Body of pancreas (tissue), 4 donors: ENCODE results near the gene CROCC. TPM values are rescaled to one million over a fixed set of nuclear protein-coding genes. Genes with fewer than 3 reads are reported as not detected.
A peak's percentile ranks its signal among the peaks of the same experiment; 100 is the strongest.
"Not testable (repeated sequence)": the region's sequence is repeated elsewhere in the genome, so short reads cannot be mapped to it uniquely, and the experiment has no call there.

Source experiments
- ATAC-seq: fragments of 150-250 bp; one replicate; pipeline ENCODE4 v1.9.1; 2016
- DNase-seq, 4 donors: peaks; one replicate each; pipeline ENCODE4 v3.0.0-alpha.2; 2019
- H3K27ac ChIP-seq, 4 donors: fragments of 200-600 bp; sonication (generic); 1 replicate in 3 of 4; 2 replicates in 1 of 4; pipeline versions ENCODE4 v1.5.1 to v1.6.1; 2016 to 2019; ENCODE audit warnings: mild to moderate bottlenecking in 1 of 4, mixed read lengths in 1 of 4, moderate library complexity in 1 of 4
- H3K27me3 ChIP-seq, 2 donors: fragments of 200-600 bp; sonication (generic); one replicate each; pipeline ENCODE4 v1.6.0; 2016; ENCODE audit warnings: mild to moderate bottlenecking in 1 of 2
- H3K36me3 ChIP-seq, 2 donors: fragments of 200-600 bp; sonication (generic); replicated peaks in 1 of 2; 2 replicates each; pipeline ENCODE4 v1.5.1; 2016; ENCODE audit warnings: low read depth in 2 of 2; ENCODE audit not compliant: insufficient read depth in 1 of 2
- H3K4me1 ChIP-seq: fragments of 200-600 bp; sonication (generic); one replicate; pipeline ENCODE4 v1.6.0; 2016
- H3K4me3 ChIP-seq, 2 donors: fragments of 200-600 bp; sonication (generic); 1 replicate in 1 of 2; 2 replicates in 1 of 2; pipeline ENCODE4 v1.5.1; 2016 to 2019
- H3K9me3 ChIP-seq, 3 donors: fragments of 200-600 bp; sonication (generic); 1 replicate in 2 of 3; 2 replicates in 1 of 3; pipeline ENCODE4 v1.5.1; 2016
- POLR2A ChIP-seq, 3 donors: fragments of 450-650 bp; IDR thresholded peaks; one replicate each; pipeline ENCODE4 v1.6.1; 2016; ENCODE audit warnings: antibody characterized with exemption in 3 of 3, mild to moderate bottlenecking in 2 of 3
- WGBS, 2 donors: methylation state at CpG; one replicate each; pipeline ENCODE4 v1.1.5; 2017; 5-methylcytosine and 5-hydroxymethylcytosine counted together
- intact Hi-C: fragments of 100-400 bp; cut with DNase I; formaldehyde crosslinking; loops from one replicate; pipeline ENCODE4 v1.15.1; 2023
- total RNA-seq, 2 donors: library from RNA; depleted of rRNA; stranded (reverse); fragments of >200 nt; gene quantifications; one replicate each; pipeline ENCODE4 v1.1.0, GENCODE V29; 2016
- TF ChIP-seq, protein P1 (sequence below), 7 experiments: fragments of 450-650 bp in 4 of 7; fragments of 200-600 bp in 3 of 7; sonication (generic) in 3 of 7; IDR thresholded peaks; one replicate each; pipeline ENCODE4 v1.5.1; 2016 to 2019; ENCODE audit warnings: antibody characterized with exemption in 7 of 7

CROCC gene
- total RNA-seq, 2 donors from 2014 or later, result 49.8 to 151 TPM

DNA sequence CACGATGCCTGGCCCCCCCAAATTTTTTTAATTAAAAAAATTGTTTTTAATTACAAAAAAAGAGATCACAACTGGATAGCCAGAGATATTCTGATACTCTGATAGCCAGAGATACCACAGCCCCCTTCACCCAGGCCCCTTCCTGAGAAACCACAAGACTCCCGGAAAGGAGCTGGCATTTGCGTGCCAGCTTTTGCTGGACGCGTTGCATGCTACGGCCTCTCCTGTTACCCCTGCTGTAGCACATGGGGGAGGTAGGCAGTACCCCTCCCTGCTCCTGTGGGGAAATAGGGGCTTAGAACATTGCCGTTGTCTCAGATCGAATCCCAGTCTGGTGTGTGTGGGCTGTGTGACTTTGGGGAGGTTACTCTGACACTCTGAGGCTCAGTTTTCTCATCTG is 36.0 kb downstream of the CROCC start:
- no peak for DNase-seq
- 65 to 97% methylated on average over 5 to 8 of the region's 8 CpGs for WGBS, 2 donors
- H3K36me3 ChIP-seq, result peaks cover 0 to 2% of the 10 kb centered on the region in 2 donors

DNA sequence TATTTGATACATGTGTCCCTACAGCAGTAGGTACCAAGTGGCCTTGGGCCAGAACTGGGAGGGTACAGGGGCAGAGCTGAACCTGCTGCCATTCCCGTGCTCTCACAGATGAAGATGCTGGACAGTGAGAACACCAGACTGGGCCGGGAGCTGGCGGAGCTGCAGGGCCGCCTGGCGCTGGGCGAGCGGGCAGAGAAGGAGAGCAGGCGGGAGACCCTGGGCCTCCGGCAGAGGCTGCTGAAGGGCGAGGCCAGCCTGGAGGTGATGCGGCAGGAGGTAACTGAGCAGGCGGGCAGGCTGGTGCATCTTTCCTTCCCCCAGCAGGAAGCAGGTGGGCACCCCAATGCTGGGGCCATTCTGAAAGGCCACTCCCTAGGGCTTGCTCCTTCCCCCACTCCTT is 36.7 kb downstream of the CROCC start:
- ATAC-seq (no peak), DNase-seq (no peak)
- 93 to 99% methylated on average over 9 to 10 of the region's 12 CpGs for WGBS, 2 donors
- H3K27ac ChIP-seq, result no peak overlapping the region
- H3K27me3 ChIP-seq, result no peaks in the 10 kb centered on the region
- H3K4me1 ChIP-seq, result peaks cover 17% of the 10 kb centered on the region
- peaks cover 0 to 2% of the 10 kb centered on the region in 2 donors for H3K36me3 ChIP-seq
- no peak overlapping the region for H3K4me3 ChIP-seq
- no peaks in the 10 kb centered on the region for H3K9me3 ChIP-seq
- TF ChIP-seq, protein P1, sequence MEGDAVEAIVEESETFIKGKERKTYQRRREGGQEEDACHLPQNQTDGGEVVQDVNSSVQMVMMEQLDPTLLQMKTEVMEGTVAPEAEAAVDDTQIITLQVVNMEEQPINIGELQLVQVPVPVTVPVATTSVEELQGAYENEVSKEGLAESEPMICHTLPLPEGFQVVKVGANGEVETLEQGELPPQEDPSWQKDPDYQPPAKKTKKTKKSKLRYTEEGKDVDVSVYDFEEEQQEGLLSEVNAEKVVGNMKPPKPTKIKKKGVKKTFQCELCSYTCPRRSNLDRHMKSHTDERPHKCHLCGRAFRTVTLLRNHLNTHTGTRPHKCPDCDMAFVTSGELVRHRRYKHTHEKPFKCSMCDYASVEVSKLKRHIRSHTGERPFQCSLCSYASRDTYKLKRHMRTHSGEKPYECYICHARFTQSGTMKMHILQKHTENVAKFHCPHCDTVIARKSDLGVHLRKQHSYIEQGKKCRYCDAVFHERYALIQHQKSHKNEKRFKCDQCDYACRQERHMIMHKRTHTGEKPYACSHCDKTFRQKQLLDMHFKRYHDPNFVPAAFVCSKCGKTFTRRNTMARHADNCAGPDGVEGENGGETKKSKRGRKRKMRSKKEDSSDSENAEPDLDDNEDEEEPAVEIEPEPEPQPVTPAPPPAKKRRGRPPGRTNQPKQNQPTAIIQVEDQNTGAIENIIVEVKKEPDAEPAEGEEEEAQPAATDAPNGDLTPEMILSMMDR (IDR thresholded peaks at IDR 0.05), result no peak
- no peak for TF ChIP-seq POLR2A (IDR thresholded peaks at IDR 0.05)
- intact Hi-C loops, result loop anchor here (5.0 kb wide), 1 partner anchor 84 kb away; no protein-coding TSS in a partner anchor

More for the DNA sequence above, 36.0 kb downstream of the CROCC start:
- Histone ChIP-seq H3K4me1 (peaks cover 17% of the 10 kb centered on the region), H3K4me3 (no peak overlapping the region), H3K27me3 (no peaks in the 10 kb centered on the region), H3K9me3 (no peaks in the 10 kb centered on the region), H3K27ac (no peak overlapping the region)
- intact Hi-C loops, result loop anchor here (5.0 kb wide), 1 partner anchor 85 kb away; no protein-coding TSS in a partner anchor
- ATAC-seq, result no peak
- TF ChIP-seq POLR2A (IDR thresholded peaks at IDR 0.05), result no peak
- TF ChIP-seq, protein P1 (IDR thresholded peaks at IDR 0.05), result no peak

DNA sequence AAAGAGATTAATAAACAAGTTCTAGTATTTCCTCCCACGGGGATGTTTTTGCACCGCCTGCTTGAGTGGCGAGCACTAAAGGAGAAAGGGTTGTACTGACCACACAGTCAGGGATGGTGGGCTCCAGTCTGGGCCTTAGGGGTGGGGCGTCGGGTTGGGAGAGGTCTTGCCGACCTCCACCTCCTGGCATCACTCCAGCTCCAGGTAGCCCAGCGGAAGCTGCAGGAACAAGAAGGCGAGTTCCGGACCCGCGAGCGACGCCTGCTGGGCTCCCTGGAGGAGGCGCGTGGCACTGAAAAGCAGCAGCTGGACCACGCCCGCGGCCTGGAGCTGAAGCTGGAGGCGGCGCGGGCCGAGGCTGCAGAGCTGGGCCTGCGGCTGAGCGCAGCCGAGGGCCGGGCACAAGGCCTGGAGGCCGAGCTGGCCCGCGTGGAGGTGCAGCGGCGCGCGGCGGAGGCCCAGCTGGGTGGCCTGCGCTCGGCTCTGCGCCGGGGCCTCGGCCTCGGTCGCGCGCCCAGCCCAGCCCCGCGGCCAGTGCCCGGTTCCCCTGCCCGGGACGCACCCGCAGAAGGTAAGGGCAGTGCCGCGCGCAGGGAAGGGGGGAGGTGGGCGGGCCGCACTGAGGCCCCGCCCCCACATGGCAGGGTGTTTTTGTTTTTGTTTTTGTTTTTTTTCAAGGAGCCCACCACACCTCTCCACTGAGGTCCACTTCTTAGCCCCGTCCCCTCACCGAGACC is 39.0 kb downstream of the CROCC start:
- 3 to 9% methylated on average over 19 to 56 of the region's 57 CpGs for WGBS, 2 donors
- peak overlapping the region; percentile 59 to 80 (median 67) for H3K27ac ChIP-seq
- intact Hi-C loops, result no loop called here
- DNase-seq (peak; percentile 93 to 96 (median 95)), ATAC-seq (peak; percentile 90)
- H3K36me3 ChIP-seq, result no peaks in the 10 kb centered on the region
- no peak overlapping the region for H3K4me3 ChIP-seq
- TF ChIP-seq, protein P1 (IDR thresholded peaks at IDR 0.05), result peak; percentile 38 to 92 (median 83)
- TF ChIP-seq POLR2A (IDR thresholded peaks at IDR 0.05), result no peak
- H3K9me3 ChIP-seq, result no peaks in the 10 kb centered on the region
- peaks cover 20% of the 10 kb centered on the region for H3K4me1 ChIP-seq
- no peaks in the 10 kb centered on the region for H3K27me3 ChIP-seq

DNA sequence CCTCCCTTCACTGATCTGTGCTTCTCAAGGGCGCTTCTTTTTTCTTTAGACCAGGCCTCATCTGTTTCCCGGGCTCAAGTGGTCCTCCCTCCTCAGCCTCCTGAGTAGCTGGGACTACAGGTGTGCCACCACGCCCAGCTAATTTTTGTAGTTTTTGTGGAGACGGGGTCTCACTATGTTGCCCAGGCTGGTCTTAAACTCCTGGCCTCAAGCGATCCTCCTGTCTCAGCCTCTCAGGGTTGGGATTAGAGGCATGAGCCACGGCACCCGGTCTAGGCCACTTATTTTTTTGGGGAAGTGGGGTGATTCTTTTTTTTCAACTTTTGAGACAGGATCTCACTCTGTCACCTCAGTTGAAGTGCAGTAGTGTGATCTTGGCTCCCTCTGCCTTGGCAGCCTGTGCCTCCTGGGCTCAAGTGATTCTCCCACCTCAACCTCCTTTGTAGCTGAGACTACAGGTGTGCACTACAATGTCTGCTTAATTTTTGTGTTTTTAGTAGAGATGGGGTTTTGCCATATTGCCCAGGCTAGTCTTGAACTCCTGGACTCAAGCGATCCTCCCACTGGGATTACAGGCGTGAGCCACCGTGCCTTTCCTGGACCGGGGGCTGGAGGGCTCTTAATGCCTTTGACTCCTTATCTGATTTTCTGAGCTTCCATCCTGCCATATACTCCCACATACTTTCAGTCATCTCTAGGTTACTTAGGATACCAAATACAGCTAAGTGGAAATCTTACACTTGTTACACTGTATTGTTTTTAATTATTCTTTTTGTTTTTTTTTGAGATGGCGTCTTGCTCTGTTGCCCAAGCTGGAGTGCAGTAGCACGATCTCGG is 39.8 kb downstream of the CROCC start:
- DNase-seq (no peak), ATAC-seq (no peak)
- Histone ChIP-seq H3K27me3 (no peaks in the 10 kb centered on the region), H3K36me3 (peaks cover 0 to 5% of the 10 kb centered on the region in 2 donors), H3K4me3 (no peak overlapping the region), H3K9me3 (no peaks in the 10 kb centered on the region), H3K27ac (peak overlapping the region in 3 of 4 donors; percentile 59 to 80 (median 72)), H3K4me1 (peaks cover 20% of the 10 kb centered on the region)
- intact Hi-C loops, result no loop called here
- TF ChIP-seq, protein P1 (IDR thresholded peaks at IDR 0.05), result no peak
- 78 to 79% methylated on average over 14 of the region's 14 CpGs for WGBS, 2 donors

DNA sequence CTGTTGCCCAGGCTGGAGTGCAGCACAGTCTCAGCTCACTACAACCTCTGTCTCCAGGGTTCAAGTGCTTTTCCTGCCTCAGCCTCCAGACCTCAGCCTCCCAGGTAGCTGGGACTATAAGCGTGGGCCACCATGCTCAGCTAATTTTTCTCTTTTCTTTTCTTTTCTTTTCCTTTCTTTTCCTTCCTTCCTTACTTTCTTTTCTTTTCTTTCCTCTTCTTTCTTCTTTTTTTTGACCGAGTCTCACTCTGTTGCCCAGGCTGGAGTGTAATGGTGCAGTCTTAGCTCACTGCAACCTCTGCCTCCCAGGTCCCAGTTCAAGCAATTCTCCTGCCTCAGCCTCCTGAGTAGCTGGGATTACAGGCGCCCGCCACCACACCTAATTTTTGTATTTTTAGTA is 42.4 kb downstream of the CROCC start:
- intact Hi-C loops, H3K4me3 ChIP-seq, H3K36me3 ChIP-seq, H3K9me3 ChIP-seq, DNase-seq, ATAC-seq, H3K27me3 ChIP-seq, H3K27ac ChIP-seq: not testable (repeated sequence)
- WGBS, 2 donors, result 87 to 100% methylated on average over 2 to 4 of the region's 4 CpGs
- peaks cover 20% of the 10 kb centered on the region for H3K4me1 ChIP-seq
